ENCODE results near the gene SULT4A1.

DNA sequence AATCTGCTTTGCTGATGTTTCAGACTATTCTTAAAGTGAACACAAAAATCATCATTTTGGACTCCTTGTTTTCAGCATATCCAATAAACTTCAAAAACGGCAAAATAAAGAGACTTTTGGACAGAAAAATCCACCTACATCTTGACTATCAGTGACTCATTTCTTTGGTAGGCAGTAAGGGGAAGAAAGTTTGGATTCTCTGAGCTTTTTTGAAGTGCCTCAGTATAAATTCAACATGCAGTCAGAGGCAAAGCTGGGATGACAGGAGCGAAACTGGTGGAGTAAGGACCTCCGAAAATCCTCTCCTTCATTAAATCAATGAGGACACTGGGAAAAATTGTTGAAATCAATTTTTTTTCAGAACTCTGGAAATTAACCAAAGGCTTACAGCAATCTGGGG is 79.9 kb downstream of the SULT4A1 start:
- no peak for TF ChIP-seq CTCF (IDR thresholded peaks at IDR 0.05; ENCODE audit: borderline replicate concordance, extremely low read depth, low read length, poor library complexity, severe bottlenecking)
- no peak for TF ChIP-seq EZH2 (IDR thresholded peaks at IDR 0.05; ENCODE audit: borderline replicate concordance, low read depth, low read length, severe bottlenecking)

All from DND-41 (cell line).